ENCODE data around the gene FXYD5. TPM values are rescaled to one million over a fixed set of nuclear protein-coding genes. Genes with fewer than 3 reads are reported as not detected.

Gene FXYD5
- total RNA-seq, 4 donors from 2014 or later, result 10.9 to 86.2 (median 34.2) TPM

GRCh38 chr19:35211545-35212230, 57.2 kb downstream of the FXYD5 start:
- H3K27ac ChIP-seq, result peak overlapping the region in 1 of 2 donors; percentile 30
- DNase-seq, result peak; percentile 23 to 48

GRCh38 chr19:35212241-35212640, 57.7 kb downstream of the FXYD5 start:
- Histone ChIP-seq H3K27ac (peak overlapping the region in 1 of 2 donors; percentile 30), H3K9me3 (no peaks in the 10 kb centered on the region), H3K36me3 (no peaks in the 10 kb centered on the region), H3K4me1 (no peaks in the 10 kb centered on the region), H3K27me3 (no peaks in the 10 kb centered on the region), H3K4me3 (no peak overlapping the region)
- TF ChIP-seq POLR2A (IDR thresholded peaks at IDR 0.05), result no peak
- TF ChIP-seq, protein P1, sequence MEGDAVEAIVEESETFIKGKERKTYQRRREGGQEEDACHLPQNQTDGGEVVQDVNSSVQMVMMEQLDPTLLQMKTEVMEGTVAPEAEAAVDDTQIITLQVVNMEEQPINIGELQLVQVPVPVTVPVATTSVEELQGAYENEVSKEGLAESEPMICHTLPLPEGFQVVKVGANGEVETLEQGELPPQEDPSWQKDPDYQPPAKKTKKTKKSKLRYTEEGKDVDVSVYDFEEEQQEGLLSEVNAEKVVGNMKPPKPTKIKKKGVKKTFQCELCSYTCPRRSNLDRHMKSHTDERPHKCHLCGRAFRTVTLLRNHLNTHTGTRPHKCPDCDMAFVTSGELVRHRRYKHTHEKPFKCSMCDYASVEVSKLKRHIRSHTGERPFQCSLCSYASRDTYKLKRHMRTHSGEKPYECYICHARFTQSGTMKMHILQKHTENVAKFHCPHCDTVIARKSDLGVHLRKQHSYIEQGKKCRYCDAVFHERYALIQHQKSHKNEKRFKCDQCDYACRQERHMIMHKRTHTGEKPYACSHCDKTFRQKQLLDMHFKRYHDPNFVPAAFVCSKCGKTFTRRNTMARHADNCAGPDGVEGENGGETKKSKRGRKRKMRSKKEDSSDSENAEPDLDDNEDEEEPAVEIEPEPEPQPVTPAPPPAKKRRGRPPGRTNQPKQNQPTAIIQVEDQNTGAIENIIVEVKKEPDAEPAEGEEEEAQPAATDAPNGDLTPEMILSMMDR (IDR thresholded peaks at IDR 0.05), result no peak
- no peak for DNase-seq
- intact Hi-C loops (cut with DNase I; ENCODE audit: low total_unique reads), result no loop called here

More at GRCh38 chr19:35211545-35212230, 57.2 kb downstream of the FXYD5 start:
- intact Hi-C loops (cut with DNase I; ENCODE audit: low total_unique reads), result no loop called here
- H3K27me3 ChIP-seq, result no peaks in the 10 kb centered on the region
- H3K36me3 ChIP-seq, result no peaks in the 10 kb centered on the region
- H3K9me3 ChIP-seq, result no peaks in the 10 kb centered on the region
- no peak overlapping the region for H3K4me3 ChIP-seq
- TF ChIP-seq, protein P1 (IDR thresholded peaks at IDR 0.05), result no peak
- no peak for TF ChIP-seq POLR2A (IDR thresholded peaks at IDR 0.05)
- no peaks in the 10 kb centered on the region for H3K4me1 ChIP-seq

- TF ChIP-seq POLR2A (IDR thresholded peaks at IDR 0.05), result no peak
- TF ChIP-seq, protein P1 (IDR thresholded peaks at IDR 0.05), result no peak
- H3K4me3 ChIP-seq, result no peak overlapping the region
- DNase-seq, result peak; percentile 28 to 81
- H3K27me3 ChIP-seq, result no peaks in the 10 kb centered on the region
- peak overlapping the region; percentile 66 to 69 for H3K27ac ChIP-seq
- H3K9me3 ChIP-seq, result no peaks in the 10 kb centered on the region
- intact Hi-C loops (cut with DNase I; ENCODE audit: low total_unique reads), result no loop called here
- H3K4me1 ChIP-seq, result no peaks in the 10 kb centered on the region
- no peaks in the 10 kb centered on the region for H3K36me3 ChIP-seq
Observed at GRCh38 chr19:35213663-35214632, 59.4 kb downstream of the FXYD5 start.

GRCh38 chr19:35214766-35215422, 60.4 kb downstream of the FXYD5 start:
- no peaks in the 10 kb centered on the region for H3K36me3 ChIP-seq
- no peaks in the 10 kb centered on the region for H3K9me3 ChIP-seq
- no peaks in the 10 kb centered on the region for H3K4me1 ChIP-seq
- intact Hi-C loops (cut with DNase I; ENCODE audit: low total_unique reads), result no loop called here
- no peak for DNase-seq
- no peak for TF ChIP-seq POLR2A (IDR thresholded peaks at IDR 0.05)
- TF ChIP-seq, protein P1 (IDR thresholded peaks at IDR 0.05), result no peak
- peak overlapping the region in 1 of 2 donors; percentile 61 for H3K27ac ChIP-seq
- no peaks in the 10 kb centered on the region for H3K27me3 ChIP-seq
- H3K4me3 ChIP-seq, result no peak overlapping the region

Measured in uterus (tissue), 4 donors.